D721Med (cell line): ENCODE results near the gene SRSF5.

ENCODE experiments used
- DNase-seq: peaks from one replicate; pipeline ENCODE4 v3.0.0; 2011; ENCODE audit warnings: low spot score; ENCODE audit not compliant: insufficient read length
- FAIRE-seq: peaks from 2 replicates; lab custom pipeline; 2011; peaks lifted over from hg19 to GRCh38; lab: Jason Lieb, UNC
- TF ChIP-seq, protein P1 (sequence below): IDR thresholded peaks from 2 replicates; pipeline ENCODE4 v1.5.1; 2012; ENCODE audit warnings: mild to moderate bottlenecking, control low read depth; ENCODE audit not compliant: insufficient read depth; ENCODE audit errors: missing control alignments

SRSF5 gene

DNA sequence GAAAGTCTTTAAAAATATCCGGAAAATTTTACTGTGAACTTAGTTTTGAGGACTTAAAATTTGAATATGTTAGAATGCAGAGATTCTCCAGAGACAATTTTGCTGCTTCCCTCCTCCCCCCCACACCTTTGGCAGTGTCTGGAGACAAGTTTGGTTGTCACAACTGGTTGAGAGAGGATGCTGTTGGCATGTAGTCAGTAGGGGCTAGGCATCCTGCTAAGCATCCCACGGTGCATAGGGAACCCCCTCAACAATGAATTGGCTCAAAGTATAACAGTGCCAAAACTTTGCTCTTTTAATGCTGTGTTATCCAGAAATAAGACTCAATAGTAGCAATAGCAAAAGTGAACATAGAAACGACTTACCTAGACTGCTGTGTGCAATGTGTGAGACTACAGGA lies 3.6 kb downstream of the SRSF5 start:
- no peak for FAIRE-seq
- TF ChIP-seq, protein P1, sequence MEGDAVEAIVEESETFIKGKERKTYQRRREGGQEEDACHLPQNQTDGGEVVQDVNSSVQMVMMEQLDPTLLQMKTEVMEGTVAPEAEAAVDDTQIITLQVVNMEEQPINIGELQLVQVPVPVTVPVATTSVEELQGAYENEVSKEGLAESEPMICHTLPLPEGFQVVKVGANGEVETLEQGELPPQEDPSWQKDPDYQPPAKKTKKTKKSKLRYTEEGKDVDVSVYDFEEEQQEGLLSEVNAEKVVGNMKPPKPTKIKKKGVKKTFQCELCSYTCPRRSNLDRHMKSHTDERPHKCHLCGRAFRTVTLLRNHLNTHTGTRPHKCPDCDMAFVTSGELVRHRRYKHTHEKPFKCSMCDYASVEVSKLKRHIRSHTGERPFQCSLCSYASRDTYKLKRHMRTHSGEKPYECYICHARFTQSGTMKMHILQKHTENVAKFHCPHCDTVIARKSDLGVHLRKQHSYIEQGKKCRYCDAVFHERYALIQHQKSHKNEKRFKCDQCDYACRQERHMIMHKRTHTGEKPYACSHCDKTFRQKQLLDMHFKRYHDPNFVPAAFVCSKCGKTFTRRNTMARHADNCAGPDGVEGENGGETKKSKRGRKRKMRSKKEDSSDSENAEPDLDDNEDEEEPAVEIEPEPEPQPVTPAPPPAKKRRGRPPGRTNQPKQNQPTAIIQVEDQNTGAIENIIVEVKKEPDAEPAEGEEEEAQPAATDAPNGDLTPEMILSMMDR: no peak
- DNase-seq: no peak

DNA sequence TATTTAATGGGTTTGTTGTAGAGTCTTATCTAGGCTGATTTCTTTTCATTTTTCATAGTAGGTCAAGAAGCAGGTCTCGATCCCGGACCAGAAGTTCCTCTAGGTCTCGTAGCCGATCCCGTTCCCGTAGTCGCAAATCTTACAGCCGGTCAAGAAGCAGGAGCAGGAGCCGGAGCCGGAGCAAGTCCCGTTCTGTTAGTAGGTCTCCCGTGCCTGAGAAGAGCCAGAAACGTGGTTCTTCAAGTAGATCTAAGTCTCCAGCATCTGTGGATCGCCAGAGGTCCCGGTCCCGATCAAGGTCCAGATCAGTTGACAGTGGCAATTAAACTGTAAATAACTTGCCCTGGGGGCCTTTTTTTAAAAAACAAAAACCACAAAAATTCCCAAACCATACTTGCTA lies 4.2 kb downstream of the SRSF5 start:
- TF ChIP-seq, protein P1: no peak
- no peak for FAIRE-seq
- no peak for DNase-seq

DNA sequence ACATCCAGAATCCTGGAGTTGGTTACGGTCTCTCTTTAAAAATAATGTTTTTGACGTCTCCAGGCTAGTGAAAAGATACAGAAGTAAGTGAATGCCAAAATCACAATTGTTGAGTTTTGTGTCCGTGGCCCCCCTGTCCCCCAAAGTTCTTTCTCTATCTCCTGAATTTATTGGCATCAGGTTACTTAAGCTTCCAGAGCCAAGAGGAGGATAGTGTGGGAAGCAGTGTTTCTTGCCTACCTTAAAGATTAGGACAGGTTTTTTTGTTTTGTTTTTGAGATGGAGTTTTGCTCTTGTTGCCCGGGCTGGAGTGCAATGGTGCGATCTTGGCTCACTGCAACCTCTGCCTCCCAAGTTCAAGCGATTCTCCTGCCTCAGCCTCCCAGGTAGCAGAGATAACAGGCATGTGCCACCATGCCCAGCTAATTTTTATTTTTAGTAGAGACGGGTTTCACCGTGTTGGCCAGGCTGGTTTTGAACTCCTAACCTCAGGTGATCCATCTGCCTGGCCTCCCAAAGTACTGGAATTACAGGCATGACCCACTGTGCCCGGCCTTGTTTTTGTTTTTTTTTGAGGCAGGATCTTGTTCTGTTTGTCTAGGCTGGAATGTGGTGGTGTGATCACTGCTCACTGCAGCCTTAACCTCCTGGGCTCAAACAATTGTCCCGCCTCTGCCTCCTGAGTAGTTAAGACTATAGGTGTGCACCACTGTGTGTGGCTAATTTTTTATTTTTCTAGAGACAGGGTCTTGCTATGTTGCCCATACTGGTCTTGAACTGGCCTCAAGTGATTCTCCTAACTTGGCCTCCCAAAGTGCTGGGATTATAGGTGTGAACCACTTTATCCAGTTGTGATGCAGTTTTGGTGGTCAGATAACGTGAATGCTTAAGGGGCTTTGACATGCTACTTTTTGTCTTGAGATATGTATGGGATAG lies 5.4 kb downstream of the SRSF5 start:
- no peak for DNase-seq
- TF ChIP-seq, protein P1: no peak
- no peak for FAIRE-seq

DNA sequence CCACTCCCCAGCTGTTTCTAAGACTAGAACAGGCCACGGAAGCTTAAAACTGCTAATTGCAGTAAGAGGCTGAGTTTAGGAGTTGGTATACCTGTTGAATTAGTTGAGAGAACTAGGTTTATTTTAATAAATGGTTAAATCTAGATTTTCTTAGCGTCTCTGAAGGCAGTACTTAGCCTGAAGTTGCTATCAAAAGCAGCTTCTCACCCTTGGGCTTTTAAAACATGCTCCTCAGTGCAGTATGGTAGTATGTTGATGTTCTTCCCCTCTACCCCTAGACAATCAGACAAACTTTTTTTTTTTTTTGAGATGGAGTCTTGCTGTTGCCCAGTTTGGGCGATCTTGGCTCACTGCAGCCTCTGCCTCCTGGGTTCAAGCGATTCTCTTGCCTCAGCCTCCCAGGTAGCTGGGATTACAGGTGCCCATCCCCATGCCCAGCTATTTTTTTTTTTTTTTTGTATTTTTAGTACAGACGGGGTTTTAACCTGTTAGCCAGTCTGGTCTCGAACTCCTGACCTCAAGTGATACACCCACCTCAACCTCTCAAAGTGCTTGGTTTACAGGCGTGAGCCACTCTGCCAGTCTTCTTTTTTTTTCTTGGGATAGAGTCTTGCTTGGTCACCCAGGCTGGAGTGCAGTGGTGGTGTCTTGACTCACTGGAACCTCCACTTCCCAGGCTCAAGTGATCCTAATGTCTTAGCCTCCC lies 6.8 kb downstream of the SRSF5 start:
- DNase-seq (no peak), FAIRE-seq (no peak)
- TF ChIP-seq, protein P1: no peak

DNA sequence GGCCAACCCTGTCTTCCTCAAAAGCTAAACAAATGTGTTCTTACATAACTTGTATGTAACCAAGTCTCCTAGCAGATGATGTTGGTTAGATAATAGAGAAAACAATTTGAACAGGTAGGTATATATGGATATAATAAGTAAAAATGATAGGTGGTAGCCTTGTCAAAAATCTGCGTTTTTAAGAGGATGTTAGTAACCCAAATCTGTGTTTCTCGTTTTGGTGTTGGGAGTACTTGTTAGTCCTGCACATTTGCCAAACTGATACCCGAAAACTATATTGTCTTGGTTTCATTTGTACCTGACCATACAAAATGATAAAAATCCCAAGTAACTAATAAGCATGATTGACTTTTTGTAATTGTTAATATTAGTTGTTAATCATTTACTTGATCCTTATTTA lies 8.1 kb downstream of the SRSF5 start:
- no peak for DNase-seq
- FAIRE-seq: no peak
- TF ChIP-seq, protein P1: no peak

DNA sequence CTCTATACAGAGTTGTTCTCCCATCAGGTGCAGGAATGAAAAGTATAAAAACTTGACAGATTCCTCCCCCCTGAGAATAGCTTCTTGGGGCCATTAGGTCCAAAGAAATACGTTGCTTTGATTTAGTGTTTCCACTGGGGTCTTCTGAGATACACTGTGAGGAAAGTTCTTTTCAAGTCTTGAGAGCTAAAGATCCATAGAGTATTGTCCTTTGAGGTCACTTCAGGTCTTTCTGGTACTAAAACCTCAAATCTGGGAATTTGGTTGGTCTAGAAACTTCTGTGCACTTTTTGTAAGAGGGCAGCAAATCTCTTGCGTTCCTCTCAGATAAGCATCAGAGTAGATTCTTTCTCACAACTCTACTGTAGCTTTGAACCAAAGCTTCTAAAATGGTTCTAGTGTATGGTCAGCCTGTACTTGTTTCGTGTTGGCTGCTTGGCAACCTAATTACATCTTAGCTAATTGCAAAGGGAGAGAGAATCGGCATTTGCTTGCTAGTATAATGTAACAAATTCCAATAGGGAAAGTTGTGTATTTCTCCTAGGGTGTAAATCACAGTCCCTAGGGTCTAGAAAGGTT lies 10.0 kb downstream of the SRSF5 start:
- TF ChIP-seq, protein P1: no peak
- DNase-seq (no peak), FAIRE-seq (no peak)
